HG03558 (cell line): ENCODE measurements around the gene STARD7.
"Not testable (repeated sequence)": the region's sequence is repeated elsewhere in the genome, so short reads cannot be mapped to it uniquely, and the experiment has no call there.

Source experiments
- ATAC-seq: cut with Tn5 transposase; IDR thresholded peaks from one replicate; pipeline ENCODE4 v1.9.1; 2021; ENCODE audit warnings: moderate number of reproducible peaks; ENCODE audit not compliant: unreplicated experiment; ENCODE audit errors: extremely low read depth

The STARD7 gene

GRCh38 chr2:96151595-96152303, 56.9 kb downstream of the STARD7 start:
- no peak for ATAC-seq

- no peak for ATAC-seq
Observed at GRCh38 chr2:96150791-96151594, 57.6 kb downstream of the STARD7 start.

DNA sequence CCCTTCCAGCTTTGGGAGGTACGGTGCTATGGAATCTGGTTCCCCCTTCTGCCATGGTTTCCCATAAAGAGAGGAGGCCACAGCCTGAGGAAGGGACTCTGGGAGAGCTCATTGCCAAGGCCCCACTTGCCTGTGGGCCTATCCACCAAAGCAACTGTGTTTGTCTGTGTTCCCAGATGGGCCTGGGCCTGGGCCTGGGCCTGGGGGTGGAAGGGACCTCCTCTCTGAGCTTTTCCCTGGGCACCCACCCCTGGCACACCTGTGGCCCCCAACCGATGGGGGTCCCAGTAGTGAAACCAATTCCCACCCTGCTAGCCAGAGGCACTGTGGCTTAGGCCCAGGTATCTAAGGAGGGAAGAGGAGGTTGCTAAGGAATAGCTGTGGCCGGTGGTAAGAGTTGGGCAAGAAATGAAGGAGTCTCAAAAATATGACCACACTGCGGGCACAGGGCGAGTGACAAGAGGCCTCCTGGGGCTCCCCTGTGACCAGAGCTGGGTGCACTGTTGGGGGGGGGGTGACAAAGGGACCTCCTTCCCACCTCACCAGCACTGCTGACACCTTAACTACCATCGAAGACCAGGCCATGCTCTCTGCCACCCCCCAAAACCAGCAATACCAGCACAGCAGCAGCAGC, 58.5 kb downstream of the STARD7 start:
- ATAC-seq, result no peak

DNA sequence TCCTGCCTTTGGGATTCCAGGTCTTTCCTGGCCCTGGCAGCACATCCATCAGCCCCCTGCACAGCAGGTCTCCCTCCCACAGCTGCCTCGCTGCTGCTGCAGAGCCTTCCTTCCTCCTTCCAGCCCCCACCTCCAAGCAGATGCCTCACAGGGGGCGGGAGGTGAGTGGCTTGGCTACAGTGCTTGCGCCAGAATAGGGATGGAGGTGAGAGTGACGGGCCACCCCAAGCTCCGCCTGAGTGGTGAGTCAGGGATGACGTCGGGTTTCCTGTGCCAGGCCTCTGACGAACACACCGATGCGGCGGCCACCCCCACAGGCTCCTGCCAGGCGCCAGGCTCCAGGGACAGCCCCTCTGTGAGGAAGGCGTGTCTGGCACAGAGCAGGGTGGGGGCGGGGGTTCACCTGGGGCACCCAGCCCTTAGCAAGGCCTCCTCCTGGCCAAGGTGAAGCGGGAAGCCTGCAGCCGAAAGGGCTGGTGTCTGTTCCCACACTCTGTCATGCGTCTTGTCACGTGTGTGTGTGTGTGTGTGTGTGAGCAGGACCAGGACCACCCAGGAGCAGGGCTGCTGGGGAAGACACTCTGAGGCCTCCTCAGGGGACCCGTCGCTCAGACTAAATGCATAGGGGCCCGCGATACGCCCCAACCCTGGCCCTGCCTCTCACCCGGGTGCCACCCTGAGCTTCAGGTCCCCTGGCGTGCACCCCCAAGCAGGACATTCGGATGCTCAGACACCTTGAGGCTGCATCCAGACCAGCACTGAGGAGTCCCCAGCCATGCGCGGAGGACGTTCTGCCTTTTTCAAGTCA, 60.0 kb downstream of the STARD7 start:
- ATAC-seq, result peak; percentile 25

DNA sequence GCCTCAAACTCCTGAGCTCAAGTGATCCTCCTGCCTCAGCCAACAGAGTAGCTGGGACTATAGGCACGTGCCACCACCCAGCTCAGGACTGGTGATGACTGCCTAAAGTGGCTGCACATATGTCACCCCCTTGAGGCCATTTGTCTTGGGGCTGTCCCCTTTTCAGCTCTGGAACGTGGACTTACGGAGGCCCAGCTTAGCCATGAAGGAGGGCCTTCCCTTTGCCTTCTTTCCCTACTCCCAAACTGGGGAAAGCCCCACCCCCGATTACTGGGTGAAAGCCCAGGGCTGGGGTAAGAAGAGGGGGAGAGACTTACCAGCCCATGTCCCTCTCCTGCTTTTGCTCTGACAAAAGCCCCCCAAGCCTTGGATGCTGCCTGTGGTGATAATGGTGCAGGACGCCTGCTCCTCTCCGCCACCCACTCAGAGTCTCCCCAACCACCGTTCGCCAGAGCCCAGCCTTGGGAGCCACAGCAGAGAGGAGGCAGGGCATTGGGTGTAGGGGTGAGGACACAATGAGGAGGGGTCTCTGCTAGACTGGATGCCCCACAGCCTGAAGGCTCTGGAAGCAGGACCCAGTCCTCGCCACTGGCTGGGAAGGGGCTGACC, 60.9 kb downstream of the STARD7 start:
- ATAC-seq, result no peak

DNA sequence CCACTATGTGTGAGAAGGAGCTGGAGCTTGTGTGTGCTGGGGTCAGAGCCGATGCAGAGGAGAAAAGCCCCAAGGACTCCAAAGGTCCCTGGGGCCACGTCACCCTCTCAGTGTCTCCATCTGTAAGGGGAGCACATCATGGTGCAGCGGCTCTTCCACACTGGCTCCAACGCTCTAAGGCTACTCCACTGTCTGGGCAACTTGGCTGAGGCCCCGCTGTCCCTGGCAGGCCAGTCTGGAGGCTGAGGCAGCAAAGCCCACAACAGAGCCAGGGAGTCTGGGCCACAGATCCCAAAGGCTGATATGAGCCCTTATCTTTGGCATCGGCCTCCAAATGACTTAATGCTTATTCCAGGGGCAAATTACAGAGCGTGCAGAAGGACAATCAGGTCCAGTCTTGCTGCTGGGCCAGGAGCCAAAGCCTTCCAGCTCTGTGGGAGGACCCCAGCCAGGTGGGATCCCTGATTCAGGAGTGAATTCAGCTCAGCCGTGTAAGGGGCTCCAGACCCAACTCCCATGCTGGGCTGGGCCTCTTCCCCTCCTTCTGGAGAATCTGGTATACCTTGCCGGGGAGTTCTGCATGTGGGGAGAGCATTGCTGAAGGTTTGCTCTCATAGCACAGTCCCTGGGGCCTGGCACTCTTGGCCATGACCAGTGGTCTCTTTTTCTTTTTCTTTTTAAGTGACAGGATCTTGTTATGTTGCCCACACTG, 61.6 kb downstream of the STARD7 start:
- ATAC-seq, result no peak

GRCh38 chr2:96146153-96146880, 62.3 kb downstream of the STARD7 start:
- ATAC-seq, result no peak

DNA sequence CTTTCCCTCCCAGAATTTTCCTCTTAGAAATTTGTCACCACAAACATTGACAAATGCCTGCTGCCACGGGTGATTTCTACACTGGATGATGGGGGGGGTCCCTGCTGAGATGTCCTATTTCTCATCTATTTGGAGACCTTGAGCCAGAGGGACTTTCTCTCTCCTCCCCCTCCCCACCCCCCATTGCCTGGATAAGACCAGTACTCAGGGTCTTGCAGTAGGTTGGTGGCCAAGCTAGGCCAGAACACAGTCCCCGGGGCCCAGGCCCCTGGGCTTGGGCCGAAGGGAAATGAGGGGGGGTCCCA, 62.8 kb downstream of the STARD7 start:
- ATAC-seq, result no peak

DNA sequence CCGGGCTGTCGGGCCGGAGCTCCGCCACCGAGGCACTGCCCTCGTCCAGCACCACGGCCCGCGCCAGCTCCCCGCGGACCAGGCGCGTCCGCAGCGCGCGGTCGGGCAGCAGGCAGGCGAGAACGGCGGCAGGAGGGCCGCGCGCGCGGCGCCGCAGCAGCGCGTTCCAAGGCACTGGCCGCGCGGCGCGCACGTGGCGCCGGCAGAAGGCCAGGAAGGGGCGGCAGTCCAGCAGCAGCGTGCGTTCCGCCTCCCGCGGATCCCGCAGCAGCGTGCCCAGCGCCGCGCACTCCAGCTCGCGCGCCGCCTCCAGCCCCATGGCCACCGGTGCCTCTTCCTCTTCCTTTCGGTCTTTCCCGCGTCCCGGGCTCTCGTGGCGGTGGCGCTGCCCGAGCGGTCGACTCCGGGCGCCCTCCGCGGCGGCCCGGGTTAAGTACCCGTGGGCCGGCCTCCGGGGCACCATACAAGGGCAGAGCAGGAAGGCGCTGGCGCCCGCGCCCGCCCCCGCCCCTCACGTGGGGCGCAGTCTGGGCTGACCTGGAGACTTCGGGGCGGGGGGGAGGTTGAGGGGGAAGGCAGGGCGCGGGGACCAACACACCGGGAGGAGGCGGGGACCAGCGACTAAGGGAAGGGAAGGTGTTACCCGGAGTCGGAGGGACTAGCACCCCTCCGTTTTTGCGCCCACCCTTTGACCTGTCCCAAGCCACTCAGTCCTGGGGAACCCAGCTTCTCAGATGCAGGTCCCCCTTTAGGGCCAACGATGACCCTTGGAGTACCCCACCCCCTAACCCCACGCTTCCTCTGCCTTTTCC, 63.4 kb downstream of the STARD7 start, which contains the start of gene DUSP2:
Gene DUSP2, minus strand, starts transcription at position 405 of the 812 bp plus-strand sequence. Its CDS starts 86 bp downstream, at position 319.
- ATAC-seq, result no peak

DNA sequence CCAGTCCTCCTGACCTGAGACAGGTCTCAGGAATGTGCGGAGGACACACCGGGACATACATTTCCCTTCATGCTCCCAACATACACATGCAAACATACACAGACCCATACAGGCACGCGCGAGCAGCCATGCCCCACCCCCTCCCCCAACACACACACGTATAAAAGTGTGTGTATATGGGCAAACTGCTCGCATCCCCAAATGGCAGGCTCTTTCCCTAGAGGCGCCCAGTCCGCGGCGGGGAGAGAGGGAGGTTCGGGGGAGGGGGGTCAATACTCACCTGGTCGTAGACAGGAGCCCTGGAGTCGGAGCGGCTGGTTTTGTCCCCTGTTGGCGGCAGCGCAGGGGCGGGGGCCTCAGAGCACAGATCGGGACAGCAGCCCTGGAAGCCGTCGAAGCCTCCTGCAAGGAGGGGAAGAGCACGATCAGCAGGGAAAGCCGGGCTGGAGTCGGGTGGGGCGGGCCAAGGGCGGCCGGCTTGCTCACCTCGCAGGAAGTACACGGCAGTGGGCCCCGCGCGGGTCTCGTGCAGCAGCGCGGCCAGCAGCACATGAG, 64.1 kb downstream of the STARD7 start:
- ATAC-seq, result no peak

DNA sequence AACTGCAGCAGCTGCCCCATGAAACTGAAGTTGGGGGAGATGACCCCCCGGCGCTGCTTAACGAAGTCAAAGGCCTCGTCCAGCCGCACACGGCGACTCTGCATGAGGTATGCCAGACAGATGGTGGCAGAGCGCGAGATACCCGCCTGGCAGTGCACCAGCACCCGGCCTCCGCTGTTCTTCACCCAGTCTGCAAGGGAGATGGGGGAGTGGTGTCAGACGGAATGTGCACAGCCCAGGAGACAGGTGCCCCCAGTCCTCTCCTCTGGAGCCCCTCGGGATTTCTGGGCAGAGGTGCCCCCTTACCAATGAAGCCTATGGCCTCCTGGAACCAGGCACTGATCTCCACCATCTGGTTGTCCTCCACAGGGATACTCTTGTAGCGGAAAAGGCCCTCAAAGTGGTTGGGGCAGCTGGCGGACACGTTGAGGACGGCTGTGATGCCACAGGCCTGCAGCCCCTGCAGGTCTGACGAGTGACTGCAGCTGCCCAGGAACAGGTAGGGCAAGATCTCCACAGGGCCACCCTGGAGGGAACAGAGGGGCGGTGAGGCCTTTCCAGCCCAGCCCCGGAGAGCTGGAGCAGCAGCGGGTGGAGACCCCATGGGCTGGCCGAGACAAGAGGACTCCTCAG, 64.7 kb downstream of the STARD7 start:
- ATAC-seq, result no peak

- no peak for ATAC-seq
Observed at GRCh38 chr2:96143231-96143847, 65.3 kb downstream of the STARD7 start.

DNA sequence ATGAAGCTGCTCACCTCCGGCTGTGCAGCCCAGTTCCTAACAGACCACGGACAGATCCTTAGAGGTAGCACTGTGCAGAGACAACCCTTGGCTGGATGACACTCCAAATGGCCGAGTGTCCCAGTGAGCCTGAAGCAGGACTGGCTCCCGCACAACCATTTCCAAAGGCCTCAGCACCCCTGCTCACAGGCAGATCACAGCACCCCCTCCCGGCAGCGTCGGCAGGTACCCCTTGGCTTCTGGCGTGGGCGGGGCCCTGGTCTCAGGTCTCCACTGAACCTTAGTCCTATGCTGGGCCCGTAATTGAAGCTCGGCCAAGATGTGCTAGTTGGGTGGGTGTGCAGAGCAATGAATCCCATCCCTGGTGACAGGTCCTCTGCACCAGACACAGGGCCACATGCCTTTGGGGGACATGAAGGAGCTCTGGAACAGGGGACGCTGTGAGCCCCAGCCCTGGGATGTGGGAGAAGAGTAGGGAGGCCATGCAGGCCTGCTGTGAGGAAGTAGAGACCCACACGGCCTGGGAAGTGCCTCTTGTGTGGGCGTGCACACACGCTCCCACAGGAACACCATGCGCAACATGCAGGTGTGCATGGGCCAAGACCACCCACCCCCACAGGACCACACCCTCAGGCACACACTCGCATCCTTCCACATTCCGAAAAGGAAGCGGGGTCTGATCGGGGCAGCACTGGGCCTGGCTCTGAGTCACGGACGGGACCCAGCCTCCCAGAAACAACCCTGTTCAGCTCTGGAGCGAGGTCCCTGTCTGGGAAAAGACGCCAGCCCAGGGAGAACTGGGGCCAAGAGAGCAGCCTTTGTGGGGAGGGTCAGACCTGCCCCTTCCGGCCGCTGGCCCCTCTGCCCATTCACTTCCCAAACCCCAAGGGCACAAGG, 66.2 kb downstream of the STARD7 start:
- ATAC-seq, result no peak

GRCh38 chr2:96141624-96141967, 67.0 kb downstream of the STARD7 start:
- ATAC-seq, result not testable (repeated sequence)

- ATAC-seq, result no peak
Observed at GRCh38 chr2:96140941-96141623, 67.5 kb downstream of the STARD7 start.
